HG02678 (cell line): ENCODE measurements around the gene SYT13.
"Not testable (repeated sequence)": the region's sequence is repeated elsewhere in the genome, so short reads cannot be mapped to it uniquely, and the experiment has no call there.

Experiments used
- ATAC-seq: cut with Tn5 transposase; IDR thresholded peaks from one replicate; pipeline ENCODE4 v1.9.1; 2021; ENCODE audit warnings: mild to moderate bottlenecking, moderate library complexity; ENCODE audit not compliant: unreplicated experiment

Gene SYT13

DNA sequence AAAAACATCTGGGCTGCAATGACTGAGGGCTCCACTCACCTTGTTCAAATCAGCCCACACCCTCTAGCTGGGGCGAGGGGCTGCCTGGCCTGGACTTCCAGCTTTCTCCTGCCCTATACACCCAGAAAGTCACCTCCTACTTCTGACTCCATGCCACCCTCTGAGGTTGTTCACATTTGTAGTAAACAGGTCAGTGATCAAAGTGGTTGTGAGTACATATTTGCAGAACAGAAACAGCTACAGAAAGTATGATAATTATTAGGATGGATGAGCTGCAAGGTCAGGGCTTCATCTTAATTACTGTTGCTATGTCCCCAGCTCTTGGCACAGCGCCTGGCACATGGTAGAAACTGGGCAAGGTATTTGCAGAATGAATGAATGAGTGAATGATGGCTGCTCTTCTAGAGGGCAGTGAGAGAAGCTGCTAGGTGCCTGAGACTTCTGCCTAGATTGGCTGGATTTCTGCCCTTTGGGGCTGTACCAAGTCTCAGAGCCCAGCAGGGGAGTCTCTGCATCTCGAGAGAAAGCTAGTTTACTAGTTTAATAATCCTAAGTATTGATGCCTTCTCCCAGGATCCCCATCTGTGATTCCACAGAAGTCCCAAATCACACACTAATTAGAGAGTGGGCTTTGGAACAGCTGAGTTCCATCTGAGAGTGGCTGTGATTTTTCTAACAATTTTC, 36.0 kb downstream of the SYT13 start:
- no peak for ATAC-seq

DNA sequence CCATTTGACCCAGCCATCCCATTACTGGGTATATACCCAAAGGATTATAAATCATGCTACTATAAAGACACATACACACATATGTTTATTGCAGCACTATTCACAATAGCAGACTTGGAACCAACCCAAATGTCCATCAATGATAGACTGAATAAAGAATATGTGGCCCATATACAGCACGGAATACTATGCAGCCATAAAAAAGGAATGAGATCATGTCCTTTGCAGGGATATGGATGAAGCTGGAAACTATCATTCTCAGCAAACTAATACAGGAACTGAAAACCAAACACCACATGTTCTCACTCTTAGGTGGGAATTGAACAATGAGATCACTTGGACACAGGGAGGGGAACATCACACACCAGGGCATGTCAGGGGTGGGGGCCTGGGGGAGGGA, 36.8 kb downstream of the SYT13 start:
- not testable (repeated sequence) for ATAC-seq

- no peak for ATAC-seq
Measured at GRCh38 chr11:45248501-45249011, 37.6 kb downstream of the SYT13 start.

DNA sequence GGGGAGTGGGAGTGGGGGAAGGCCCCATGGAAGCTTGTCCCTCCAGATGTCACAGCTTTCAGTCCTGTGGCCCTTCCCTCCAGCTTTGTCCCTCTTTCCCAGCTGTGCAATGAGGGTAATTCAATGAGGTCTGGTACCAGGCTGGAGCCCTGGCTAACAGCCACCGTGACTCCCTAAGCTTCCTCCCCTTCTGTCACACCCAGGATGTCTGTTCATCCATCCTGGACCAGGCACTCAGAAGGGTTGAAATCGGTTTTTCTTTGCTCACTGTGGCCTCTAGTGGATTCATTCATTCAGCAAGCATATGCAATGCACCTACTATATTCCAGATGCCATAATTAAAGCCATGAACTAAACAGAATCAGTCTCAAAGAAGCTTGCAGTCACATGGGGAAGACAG, 38.7 kb downstream of the SYT13 start:
- ATAC-seq = no peak

DNA sequence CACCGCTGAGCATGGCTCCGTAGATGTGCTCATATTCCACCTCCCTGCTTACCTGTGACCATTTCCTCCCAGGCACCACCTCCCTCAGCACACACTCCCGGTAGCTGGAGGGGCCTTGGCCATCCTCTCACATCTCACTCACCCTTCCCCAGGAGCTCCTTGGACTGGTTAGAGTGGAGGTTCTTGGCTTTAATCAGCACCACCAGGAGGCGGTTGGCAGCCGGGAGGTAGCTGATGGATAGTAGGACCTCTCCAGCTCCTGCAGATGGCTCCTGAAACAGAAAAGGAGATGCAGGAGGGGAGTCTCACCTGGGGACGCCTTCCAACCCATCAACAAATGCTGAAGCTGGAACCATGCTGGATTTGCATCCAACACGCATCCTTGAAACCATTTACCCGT, 39.9 kb downstream of the SYT13 start:
- ATAC-seq = no peak

DNA sequence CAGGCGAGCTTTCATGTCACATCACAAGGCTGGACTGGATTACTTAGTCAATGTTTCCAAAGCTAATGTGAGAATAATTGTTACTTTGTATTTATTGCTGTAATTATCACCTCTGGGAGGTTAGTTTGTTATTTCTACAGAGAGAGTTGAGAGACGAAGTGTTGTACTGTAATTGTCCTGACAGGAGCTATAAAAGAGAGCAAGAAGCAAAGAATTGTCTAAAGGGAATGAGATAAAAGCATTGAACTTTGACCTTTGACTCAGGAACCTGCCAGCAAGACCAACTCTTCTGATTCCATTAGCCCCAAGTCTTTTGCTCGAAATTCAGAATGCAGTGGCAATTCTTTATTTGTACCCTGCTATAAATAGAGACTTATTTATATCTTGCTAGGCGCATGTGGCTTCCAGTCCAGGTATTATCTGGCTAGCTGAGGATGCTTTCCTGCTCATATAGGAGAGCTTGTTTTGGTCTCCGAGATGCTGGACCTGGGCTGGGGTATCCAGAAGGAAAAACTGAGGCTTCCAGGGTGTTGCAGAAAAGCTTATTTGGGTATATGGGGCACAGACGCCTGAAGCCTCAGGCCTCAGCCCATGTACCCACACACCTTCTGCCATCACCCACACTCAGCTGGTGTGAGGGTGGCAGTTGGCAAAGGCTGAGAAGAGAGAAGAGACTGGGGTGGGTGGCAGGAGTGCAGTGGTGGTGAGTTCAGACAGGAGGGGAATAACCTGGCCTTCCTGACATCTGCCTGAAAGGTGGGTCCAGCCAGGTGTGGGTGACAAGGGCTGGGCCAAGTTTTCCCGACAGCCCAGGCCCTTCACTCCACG, 40.7 kb downstream of the SYT13 start:
- ATAC-seq = no peak

- ATAC-seq = no peak
Measured at GRCh38 chr11:45243967-45244366, 42.2 kb downstream of the SYT13 start.

DNA sequence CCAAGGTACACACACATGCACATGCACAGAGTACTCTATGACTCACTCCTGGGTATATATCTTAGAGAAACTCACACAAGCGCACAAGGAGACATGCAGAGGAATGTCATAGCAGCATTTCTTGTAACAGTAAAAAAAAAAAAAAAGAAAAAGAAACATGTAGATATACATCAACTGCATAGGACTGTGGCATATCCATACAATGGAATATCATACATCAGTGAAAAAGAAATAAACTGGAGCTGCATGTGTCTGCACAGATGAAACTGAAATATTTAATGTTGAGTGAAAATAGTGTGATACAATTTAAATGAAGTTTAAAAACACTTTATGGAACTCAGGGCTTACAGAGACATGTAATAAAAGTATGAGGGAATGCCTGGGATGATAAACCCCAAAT, 46.4 kb downstream of the SYT13 start:
- ATAC-seq = no peak

DNA sequence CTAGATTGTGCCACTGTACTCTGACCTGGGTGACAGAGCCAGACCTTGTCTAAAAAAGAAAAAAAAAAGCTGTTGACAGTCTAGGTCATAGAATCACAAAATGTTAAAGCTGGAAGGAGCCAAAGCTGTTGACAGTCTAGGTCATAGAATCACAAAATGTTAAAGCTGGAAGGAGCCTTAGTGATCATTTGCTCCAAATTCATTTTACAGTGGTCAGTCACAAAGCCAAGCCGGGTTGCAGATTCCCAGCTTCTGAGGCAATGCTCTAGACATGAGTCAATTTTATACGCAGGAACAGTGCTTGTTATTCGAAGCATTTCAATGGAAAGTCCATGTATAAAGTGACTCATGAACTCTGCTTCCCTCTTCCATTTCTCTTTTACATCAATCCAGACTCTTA, 47.4 kb downstream of the SYT13 start:
- no peak for ATAC-seq

- no peak for ATAC-seq
Measured at GRCh38 chr11:45237711-45238315, 48.3 kb downstream of the SYT13 start.

DNA sequence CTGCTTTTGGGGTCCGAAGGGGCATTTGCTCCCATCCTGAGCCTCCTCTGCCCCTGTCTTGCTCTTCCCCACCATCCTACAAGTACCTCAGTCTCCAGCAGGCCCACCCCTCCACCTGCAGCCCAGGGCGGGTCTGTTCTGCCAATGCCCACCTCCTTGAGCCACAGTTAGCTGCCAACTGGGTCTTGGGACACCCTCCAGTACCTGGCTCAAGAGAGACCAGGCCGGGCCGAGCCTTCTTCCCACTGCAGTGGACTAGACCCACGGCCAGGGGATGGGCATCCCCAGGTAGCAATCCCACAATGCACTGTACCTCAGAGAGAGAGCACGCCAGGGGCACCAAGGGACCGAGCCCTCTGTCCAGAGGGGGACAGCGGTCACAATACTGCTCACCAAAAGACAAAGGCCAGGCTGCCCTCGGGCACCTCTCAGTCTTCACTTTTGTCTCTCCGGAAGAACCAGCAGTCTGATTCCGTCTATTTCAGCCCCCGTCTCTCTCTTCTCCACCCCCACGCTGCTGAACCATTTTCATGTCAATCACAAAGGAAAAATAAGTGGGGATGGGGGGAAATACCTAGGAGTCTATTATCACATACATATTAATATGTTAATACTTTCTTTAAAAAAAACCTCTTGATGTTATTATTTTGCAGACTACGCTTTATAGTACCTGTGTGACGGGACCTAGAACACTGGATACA, 51.7 kb downstream of the SYT13 start:
- no peak for ATAC-seq

DNA sequence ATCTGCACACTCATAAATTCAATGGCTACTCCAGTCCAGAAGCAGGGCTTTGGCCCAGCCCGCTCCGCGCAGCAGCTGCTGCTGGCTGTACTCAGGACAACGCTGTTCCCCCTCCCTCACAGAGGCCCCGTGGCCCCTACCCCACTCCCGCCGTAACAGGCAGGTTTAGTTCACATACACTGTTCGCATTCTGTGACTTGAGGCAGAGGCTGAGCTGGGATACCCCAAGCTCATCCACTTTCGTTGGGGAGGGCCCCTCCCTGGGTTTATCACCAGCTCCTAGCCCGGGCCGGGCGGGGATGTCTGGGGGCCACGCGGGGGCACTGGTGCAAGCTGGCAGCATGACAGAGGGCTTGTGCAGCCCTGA, 52.4 kb downstream of the SYT13 start:
- no peak for ATAC-seq

GRCh38 chr11:45233121-45233803, 52.9 kb downstream of the SYT13 start:
- peak; percentile 88 for ATAC-seq

DNA sequence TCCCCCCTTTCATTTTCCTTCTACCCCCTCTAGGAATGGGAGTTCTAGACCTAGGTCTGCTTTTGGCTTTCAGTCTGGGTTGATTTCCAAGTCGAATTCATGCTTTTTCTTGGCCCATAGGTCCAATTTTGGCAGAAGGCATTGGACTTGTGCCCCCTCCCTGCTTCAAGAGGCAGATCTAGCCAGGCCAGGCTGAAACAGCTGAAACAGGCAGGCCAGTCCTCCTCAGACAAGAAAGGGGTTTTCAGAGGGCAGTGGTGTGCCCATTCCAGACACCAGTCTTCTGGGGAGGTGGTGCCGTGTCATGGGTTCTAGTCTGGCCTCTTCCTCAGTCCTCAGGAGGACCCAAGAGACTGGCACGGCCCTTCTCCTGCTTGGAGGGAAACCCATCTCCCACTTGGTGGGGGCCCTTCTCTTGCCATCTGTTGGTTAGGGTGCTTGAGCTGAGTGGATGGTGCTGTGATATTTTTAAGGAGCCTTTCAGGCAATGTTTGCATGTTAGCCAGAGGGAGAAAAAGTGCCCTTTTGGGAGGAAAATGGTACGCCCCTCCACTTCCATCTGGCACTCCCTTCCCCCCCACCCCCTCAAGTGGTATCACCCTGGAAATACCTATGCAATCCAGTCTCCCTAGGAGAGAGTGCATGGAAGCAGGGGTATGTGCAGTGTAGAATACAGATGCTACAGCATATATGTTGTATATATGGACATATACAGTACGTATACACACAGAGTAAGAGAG, 53.6 kb downstream of the SYT13 start:
- no peak for ATAC-seq

DNA sequence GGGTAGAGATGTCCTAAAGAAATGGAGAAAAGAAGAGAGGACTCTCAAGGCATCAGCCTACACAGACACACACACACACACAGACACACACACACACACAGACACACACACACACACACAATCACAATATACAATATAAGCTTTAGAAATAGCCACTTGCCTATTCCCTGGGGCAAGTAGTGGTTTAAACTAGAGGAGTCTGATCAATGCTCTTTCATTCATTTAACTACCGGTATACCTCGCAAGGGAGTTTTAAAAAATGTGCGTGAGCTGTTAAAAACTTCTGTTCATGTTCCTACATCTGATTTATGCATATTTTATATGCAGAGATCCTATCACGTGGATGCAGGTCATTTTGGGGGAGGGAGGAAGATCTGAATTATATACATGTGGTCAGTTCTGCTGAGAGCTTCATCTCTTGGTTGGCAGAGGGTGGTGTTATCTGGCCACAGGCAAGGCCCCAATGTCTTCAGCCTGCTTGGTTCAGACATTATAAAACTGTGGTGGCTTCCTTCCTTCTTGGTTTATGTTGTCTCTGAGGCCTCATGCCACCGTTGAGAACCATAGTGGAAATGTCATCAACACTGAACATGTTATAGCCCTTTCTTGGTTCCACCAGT, 56.6 kb downstream of the SYT13 start:
- no peak for ATAC-seq

DNA sequence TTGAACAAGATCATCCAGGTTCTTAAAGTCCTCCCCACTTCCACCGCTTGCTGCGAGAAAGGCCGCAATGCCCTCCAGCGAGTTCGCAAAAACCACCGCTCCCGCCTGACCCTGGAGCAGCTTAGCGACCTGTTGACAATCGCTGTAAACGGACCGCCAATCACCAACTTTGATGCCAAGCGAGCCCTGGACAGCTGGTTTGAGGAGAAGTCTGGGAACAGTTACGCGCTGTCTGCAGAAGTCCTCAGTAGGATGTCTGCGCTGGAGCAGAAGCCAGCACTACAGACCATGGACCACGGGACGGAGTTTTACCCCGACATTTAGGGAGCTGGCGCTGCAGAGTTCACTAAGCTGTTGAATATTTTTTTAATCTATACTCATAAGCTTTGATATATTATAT, 58.3 kb downstream of the SYT13 start:
- ATAC-seq = no peak

- no peak for ATAC-seq
Measured at GRCh38 chr11:45226901-45227300, 59.2 kb downstream of the SYT13 start.

- no peak for ATAC-seq
Measured at GRCh38 chr11:45225961-45226871, 59.9 kb downstream of the SYT13 start.

GRCh38 chr11:45225277-45225676, 60.9 kb downstream of the SYT13 start:
- no peak for ATAC-seq
